SK-MEL-5 (cell line): ENCODE data around the gene UBE2Q1. TPM values are rescaled to one million over a fixed set of nuclear protein-coding genes. Genes with fewer than 3 reads are reported as not detected.

ENCODE experiments used
- DNase-seq: peaks from one replicate; pipeline ENCODE4 v3.0.0-alpha.2; 2016; ENCODE audit warnings: low read depth, low spot score
- in situ Hi-C: cut with HindIII; loops from 2 replicates; pipeline ENCODE4 v1.10.0; 2016; ENCODE audit warnings: low sequenced_read_pairs, high pct_unique_total_duplicates, low pct_unique_long_range_greater_than_20kb
- total RNA-seq: library from RNA; depleted of rRNA; stranded (reverse); fragments of >200 nt; shearing (Covaris generic); gene quantifications from 2 replicates; pipeline ENCODE4 v1.2.3, GENCODE V29; 2014

Gene UBE2Q1
- total RNA-seq, 1 experiment from 2014 or later: 147 TPM

GRCh38 chr1:154582885-154583284, 24.4 kb upstream of the UBE2Q1 start:
- no peak for DNase-seq
- in situ Hi-C loops: no loop called here

DNA sequence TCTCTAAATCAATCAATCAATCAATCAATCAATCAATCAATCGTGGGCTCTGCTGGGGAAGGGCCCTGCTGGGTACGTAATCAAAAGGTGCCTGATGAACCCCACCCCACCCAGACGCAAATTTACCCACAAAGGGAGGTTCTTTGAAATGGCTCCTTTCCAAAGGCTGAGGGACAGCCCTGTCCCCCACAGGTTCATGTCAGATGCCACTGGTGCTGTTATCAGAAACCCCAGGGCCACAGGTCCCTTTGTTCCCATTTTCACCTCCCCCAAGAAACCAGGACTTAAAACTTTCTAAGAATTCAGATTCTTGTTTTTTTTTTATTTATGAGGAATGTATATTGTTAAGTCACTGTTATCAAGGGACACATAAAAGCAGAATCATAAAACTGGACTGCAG, 23.3 kb upstream of the UBE2Q1 start:
- no peak for DNase-seq
- in situ Hi-C loops: no loop called here

- in situ Hi-C loops: no loop called here
- no peak for DNase-seq
These were observed 20.9 kb upstream of the UBE2Q1 start for GRCh38 chr1:154579374-154579773.

GRCh38 chr1:154578058-154578418, 19.6 kb upstream of the UBE2Q1 start:
- in situ Hi-C loops: no loop called here
- DNase-seq: no peak

DNA sequence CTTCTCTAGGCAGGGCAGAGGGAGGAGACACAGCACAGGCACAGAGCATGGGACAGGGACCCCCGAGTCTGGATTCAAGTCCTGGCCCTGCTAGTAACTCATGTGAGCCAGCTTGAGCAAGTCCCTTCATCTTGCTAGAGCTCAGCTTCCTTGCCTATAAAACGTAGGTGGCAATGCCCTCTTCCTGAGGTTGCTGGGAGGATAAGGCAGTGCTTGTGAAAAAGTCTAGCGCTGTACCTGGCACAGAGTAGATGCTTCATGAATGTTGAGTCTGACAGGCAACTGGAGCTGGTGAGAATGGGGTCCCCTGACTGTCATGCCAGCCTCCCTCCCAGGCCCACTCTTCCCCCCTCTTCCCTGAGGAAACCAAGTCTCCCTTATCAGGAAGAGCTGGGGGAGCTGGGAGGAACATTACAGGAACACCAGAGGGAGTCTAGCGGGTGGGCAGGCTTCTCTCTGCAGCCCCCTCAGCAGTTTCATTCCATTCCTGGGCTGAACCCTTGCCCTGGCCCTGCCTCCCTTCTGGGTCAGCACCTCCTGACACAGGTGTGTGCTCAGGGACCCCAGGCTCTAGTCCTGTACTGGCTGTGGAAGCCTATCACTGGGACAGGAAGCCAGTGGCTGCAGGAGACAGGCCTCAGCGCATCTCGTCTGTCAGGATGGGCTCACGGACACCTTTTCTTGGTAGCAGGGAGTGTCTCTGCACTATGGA, 19.0 kb upstream of the UBE2Q1 start:
- in situ Hi-C loops: no loop called here
- no peak for DNase-seq

- in situ Hi-C loops: no loop called here
- no peak for DNase-seq
These were observed 17.6 kb upstream of the UBE2Q1 start for GRCh38 chr1:154575951-154576566.

- in situ Hi-C loops: no loop called here
- DNase-seq: no peak
These were observed 16.9 kb upstream of the UBE2Q1 start for GRCh38 chr1:154575147-154575927.

DNA sequence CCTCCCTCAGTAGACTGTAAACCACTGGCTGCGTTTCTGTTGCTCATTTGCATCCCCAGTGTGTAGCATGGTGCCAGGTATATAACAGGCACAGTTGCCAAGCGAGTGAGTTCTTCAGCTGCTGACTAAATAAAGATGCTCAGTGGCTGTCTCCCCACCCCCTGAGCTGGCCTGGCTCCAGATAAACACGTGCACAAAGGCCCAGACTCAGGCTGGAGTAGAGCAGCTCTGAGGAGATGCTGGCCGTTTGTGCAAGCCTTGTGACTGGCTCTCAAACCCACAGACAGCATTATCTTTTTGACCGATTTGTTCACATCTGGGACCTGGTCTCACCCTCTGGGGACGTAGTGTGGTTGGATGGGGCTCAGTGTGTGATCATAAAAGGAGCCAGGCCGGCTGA, 16.3 kb upstream of the UBE2Q1 start:
- in situ Hi-C loops: no loop called here
- DNase-seq: no peak

DNA sequence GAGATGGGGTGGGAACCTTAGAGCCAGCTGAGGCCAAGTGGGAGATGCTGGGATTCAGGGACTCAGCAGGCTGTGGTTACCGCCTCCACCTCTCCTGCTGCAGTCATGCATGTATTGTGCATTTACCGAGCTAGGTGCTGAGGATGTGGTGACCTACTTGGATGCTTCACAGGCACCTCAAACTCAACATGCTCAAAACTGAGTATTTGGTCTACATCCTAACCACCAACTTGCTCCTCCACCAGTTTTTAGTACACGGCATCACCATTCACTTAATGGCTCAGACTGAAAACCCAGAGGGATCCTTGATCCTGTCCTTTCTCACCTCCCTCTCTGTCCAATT, 14.7 kb upstream of the UBE2Q1 start:
- in situ Hi-C loops: no loop called here
- DNase-seq: no peak

GRCh38 chr1:154572468-154573167, 14.2 kb upstream of the UBE2Q1 start:
- in situ Hi-C loops: no loop called here
- DNase-seq: no peak

DNA sequence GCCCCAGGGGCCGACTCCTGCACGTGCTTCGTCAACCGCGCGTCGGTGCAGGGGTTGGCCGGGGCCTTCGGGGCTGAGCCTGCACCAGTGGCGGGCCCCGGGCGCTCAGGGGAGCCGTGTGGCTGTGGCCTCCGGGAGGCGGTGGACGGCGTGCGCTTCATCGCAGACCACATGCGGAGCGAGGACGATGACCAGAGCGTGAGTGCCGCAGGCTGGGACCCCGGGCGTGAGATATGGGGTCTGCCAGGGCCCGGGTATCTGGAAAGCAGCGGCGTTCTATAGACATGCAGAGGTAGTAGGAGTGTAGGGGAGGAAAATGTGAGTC, 13.5 kb upstream of the UBE2Q1 start:
- in situ Hi-C loops: no loop called here

DNA sequence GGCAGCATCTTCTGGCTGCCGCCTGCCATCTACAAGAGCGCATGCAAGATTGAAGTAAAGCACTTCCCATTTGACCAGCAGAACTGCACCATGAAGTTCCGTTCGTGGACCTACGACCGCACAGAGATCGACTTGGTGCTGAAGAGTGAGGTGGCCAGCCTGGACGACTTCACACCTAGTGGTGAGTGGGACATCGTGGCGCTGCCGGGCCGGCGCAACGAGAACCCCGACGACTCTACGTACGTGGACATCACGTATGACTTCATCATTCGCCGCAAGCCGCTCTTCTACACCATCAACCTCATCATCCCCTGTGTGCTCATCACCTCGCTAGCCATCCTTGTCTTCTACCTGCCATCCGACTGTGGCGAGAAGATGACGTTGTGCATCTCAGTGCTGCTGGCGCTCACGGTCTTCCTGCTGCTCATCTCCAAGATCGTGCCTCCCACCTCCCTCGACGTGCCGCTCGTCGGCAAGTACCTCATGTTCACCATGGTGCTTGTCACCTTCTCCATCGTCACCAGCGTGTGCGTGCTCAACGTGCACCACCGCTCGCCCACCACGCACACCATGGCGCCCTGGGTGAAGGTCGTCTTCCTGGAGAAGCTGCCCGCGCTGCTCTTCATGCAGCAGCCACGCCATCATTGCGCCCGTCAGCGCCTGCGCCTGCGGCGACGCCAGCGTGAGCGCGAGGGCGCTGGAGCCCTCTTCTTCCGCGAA, 12.9 kb upstream of the UBE2Q1 start:
- in situ Hi-C loops: no loop called here
- DNase-seq: no peak

More for the DNA sequence above, 13.5 kb upstream of the UBE2Q1 start:
- no peak for DNase-seq

DNA sequence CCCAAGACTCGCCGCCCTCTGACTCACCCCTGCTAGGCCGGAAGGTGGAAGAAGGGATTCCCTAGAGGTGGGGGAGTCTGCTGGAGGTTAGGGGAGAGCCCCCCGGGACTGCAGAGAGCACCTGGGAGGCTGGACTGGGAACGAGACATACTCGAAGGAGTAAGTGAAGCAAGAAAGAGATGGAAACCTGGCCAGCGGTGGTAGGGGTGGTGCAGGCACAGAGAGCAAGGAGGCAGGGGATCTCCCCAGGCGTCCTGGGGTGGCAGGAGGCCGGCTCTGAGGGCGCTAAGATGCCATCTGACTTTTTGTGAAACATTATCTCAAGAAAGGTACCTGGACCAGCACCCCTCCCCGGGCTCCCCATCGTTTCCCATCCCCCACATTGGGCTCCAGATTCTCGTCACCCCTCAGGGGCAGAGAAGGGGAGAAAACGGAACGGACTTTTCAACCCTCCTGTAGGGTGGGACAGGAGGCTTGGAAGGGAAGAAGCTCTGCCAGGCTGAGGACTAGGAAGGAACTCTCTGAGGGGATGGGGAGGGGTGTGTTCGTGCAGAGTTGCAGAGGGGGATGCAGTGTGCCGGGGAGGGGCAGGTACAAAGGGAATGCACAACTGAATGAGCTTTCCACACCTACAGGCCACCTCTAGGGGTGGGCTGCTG, 9.8 kb upstream of the UBE2Q1 start:
- no peak for DNase-seq
- in situ Hi-C loops: no loop called here

DNA sequence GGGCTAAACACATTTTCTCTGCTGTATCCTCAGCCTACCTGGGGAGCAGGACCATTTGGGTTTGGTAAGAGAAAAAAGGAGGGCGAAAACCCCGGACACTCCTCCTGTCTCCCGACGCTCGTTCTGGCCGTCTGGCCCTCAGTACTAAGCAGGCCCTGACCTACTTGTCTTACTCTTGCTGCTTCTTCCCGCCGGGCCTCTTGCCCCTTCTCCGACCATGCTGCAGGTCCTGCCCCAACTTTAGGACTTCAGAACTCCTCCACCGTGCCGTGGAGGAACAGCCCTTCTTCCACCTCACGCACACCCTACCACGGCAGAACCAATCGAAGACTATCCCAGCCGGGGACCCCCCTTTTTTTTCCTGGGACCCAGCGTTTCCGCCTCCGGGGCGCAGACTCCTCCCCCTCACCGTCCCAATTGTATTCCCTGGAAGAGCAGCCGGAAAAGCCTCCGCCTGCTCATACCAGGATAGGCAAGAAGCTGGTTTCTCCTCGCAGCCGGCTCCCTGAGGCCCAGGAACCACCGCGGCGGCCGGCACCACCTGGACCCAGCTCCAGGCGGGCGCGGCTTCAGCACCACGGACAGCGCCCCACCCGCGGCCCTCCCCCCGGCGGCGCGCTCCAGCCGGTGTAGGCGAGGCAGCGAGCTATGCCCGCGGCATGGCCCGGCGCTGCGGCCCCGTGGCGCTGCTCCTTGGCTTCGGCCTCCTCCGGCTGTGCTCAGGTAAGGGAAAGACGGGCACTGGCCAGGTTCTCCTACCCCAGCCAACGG, 9.1 kb upstream of the UBE2Q1 start, which contains the start of gene CHRNB2:
Gene CHRNB2, plus strand, starts transcription at position 393 of the 771 bp plus-strand sequence. Its CDS starts 267 bp downstream, at position 660.
- in situ Hi-C loops: no loop called here
- peak; percentile 44 for DNase-seq

GRCh38 chr1:154565876-154566275, 7.4 kb upstream of the UBE2Q1 start:
- in situ Hi-C loops: no loop called here
- no peak for DNase-seq

- in situ Hi-C loops: no loop called here
- DNase-seq: peak; percentile 99
These were observed 1.1 kb upstream of the UBE2Q1 start for GRCh38 chr1:154559466-154560044.
